UCSD-AML1 (cell line): ENCODE results near the gene ABHD17B.

ENCODE experiments used
- DNase-seq: peaks from one replicate; lab custom pipeline; 2025; ENCODE audit not compliant: unreplicated experiment; lab: John Stamatoyannopoulos, UW

Gene ABHD17B

DNA sequence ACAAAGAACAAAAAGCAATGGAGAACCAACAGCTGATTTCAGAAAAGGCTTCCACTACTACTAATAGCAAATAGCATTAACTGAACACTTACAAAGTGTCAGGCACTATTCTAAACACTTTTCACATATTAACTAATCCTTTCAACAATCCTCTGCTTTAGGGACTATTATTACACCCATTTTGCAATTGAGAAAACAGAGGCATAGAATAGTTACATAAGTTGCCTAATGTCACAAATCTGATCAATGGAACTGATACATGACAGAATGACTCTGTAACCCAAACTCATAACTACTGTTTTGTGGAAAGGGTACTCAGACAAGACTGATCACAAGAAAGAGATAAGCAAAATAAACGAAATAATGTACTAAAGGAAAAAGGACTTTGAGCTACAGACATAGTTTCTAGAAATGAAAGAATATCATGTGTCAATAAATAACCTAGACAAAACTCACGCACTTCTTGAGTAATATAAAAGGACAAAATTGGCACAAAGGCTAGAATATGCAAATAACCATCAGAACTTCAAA, 31.3 kb downstream of the ABHD17B start:
- no peak for DNase-seq

DNA sequence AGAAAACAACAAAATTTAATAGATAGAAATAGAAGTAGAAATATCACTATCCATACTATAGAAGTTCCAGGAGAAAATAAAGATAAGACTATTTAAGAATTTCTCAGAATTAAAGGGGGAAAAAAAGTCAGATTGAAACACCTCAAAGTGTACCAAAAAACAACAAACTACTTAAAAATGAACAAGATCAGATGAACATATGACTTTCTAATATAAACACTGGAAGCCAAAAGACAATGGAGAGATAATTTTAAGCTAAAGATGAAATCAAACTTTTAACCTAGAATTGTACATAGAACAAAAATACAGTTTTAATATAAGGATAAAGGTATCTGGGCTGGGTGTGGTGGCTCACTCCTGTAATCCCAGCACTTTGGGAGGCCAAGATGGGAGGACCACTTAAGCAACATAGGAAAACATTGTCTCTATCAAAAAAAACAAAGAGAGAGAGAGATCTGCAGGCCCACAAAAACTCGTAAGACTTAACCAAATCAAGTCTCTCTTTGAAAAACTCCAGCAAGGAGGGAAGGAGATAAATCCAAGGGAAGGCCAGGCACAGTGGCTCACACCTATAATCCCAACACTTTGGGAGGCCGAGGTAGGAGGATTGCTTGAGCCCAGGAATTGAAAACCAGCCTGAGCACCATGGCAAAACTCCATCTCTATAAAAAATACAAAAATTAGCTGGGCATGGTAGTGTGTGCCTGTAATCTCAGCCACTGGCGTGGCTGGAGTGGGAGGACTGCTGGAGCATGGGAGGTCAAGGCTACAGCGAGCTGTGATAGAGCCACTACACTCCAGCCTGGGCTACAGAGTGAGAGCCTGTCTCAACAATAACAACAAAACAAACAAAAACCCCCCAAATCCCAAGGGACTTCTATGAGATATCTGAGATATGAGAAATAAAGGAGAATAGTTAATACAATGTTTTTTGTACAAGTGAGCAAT, 32.4 kb downstream of the ABHD17B start:
- no peak for DNase-seq

DNA sequence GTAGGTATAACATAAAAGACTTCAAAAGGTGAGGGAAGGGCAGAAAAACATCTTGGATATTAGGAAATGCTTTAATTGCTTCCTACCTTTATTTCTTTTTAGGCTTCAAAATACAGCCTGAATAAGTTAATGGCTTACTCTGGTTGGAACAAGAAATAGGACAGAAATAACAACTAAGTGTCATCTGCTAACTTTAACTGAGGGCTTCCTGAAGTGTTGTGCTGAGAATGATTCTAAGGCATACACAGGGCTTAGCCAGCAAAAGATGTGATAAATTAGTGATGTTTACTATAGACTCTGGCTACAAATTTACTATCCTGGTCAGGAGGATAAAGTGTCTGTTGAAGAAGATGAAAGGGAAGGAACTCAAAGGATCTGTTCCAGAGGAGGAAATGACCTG, 34.2 kb downstream of the ABHD17B start:
- no peak for DNase-seq

DNA sequence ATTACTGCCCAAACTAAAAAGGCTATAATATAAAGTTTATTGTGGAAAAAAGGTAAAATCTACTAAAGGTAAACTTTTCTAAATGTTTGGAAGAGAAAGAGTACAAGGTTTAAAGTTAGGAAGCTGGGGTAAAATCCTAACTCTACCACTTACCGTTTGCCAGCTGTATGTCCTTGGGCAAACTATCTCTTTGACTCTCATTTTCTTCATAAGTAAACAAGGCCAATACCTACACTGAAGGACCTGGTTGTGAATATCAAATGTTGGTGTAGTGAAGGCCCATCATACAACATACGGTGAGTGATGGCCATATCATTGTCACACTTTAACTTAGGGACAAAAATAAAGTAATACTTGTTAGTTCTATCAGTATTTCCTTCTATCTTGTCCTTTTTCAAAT, 34.9 kb downstream of the ABHD17B start:
- no peak for DNase-seq

DNA sequence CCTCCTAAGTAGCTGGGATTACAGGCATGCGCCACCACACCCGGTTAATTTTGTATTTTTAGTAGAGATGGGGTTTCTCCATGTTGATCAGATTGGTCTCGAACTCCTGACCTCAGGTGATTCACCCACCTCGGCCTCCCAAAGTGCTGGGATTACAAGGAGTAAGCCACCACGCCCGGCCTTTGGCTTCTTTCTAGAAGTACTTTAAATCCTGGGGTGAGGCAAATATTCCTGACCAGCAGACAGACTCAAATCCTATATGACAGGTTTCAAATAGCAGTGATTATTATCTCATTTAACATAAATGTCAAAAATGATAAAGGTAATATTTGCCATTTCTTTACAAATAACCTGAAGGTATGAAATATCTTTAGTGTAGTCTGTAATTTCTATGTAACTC, 35.6 kb downstream of the ABHD17B start:
- DNase-seq, result no peak

DNA sequence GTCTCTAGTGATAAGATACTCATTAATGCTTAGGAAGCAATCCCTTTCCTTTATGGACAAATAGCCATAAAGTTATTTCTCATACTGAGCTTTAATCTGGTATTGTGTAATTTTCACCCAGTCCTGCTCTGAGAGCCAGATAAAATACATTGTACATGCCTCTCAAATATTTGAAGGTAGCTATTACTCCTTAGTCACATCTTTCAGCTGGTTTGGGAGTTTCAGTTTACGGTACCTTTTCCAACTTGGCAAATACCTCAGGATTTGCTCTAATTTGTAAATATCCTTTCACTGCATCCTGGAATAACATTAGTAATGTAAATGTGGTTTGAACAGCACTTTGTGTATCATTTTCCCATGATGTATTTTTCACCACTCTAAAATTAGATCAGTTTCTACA, 47.4 kb downstream of the ABHD17B start:
- no peak for DNase-seq

DNA sequence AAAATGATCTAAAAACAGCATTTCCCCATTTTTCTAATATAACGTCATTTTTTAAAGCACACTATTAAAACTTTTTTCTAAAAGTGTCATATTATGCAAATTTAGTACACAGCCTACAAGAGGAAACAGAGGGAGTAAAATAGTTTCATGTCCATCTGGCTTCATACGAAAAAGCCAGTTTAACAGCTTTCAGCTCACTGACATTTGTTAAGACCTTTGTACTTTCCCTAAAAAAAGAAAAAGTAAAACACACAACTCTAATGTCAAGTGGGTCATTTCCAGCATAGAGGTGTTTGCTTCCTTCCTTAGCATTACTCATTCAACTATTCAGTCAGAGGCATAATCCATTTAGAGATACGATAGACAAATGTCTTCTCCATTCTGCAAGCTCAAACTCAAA, 49.4 kb downstream of the ABHD17B start:
- no peak for DNase-seq

DNA sequence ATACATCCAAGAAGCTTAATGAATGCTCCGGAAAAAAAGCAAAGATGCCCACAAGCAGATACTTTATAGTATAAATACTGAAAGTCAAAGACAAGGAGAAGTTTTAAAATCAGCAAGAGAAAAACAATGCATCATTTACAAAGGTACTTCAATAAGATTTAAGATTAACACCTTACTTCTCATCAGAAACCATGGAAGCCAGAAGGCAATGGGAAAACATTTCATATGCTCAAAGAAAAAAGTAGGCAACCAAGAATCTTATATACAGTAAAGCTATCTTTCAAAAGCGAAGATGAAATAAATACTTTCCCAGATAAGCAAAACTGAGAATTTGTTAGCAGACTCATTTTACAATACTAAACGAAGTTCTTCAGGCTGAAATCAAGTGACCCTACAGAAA, 51.1 kb downstream of the ABHD17B start:
- DNase-seq, result no peak

DNA sequence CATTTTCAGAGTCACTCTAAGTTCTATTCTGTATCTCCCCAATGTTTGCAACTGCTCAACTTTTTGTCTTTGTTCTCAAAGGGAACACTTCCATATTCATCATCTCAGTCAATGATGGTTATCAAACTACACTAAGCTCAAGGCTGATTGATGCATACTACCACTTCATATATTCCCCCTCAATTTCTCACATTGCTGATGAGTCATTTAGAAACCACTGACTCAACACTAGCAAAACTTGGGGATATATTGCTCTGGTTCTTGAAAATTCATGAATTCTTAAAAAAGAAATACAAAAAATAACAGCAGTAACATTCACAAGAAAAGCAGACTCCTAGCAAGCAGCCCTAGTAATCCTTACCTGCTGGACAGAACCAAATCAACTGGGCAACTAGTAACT, 52.2 kb downstream of the ABHD17B start:
- no peak for DNase-seq

DNA sequence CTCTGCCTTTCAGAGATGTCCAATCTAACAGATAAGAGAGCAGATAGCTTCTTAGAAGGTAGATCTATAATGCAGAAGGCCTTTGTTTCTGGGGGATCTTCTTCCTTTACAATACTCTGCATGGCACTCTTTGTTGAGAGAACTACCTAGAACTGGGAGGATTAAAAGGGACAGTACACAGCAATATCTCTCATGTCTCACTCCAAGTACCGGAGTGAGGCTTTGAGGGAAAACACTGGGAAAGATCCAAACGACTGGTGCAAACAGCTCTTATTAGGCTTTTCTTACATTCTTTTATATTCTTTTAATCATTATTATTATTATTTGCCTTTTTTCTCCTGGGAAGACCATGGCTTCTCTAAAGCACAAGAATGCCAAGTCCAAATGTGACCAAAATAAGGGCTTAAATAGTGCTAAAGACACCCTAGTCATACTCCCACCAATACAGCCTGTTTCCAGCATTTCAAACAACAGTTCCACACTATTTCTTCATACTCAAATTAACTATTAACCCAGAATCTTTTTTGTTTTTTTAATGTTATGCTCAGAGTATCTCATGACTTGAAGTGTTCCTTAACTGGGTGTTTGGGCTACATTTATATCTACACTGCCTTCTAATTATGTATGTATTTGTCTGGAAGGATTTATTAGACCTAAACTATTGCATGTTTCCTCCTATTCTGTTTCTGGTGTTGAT, 52.7 kb downstream of the ABHD17B start:
- no peak for DNase-seq

DNA sequence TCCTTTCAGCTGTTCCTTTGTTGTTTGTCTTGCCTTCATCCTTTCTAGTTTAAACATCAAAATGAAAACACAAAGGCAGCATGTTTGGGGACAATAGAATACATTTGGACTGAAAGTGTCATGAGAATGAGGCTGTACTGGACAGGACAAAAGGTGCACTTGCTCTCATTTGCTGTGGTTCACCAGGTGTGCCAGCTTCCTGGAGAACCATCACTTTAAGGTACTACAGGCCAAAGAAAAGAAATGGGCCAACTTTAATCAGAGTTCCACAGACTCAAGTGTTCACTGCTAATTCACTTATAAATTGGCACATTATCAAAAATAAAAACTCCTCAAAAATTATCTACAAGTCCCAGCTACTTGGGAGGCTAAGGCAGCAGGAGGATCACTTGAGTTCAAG, 53.8 kb downstream of the ABHD17B start:
- DNase-seq, result no peak

DNA sequence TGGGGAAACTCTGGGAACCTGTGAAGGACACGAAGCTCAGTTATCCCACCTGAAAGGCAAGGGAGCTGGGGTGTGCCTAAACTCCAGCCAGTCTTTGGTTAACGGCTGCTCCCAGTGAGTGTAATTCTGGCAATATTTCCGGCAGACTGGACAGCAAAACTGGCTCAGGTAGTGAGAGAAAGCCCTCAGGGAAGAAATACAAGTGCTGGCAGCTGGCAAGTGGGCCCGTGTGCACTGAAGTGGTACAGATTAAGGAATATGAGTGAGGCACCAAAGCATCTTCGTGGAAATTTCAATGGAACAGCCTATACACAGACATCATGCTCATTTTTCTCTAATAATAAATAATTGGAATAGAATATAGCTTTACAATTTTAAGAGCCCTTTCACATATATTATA, 56.2 kb downstream of the ABHD17B start:
- DNase-seq, result no peak

DNA sequence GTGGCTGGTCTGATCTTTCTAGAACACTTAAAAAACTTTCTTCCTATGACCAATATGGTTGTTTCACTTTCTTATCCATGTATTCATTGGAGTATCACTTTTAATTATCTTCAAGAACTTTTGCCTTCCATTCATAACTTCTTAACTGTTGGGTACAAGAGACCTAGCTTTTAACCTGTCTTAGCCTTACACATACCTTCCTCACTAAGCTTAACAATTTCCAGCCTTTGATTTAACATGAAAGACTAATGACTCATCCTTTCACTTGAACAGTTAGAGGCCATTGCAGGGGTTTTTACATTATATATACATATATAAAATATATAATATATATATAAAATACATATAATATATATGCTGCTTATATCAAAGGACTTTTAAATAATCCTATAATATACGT, 57.9 kb downstream of the ABHD17B start:
- DNase-seq, result no peak

DNA sequence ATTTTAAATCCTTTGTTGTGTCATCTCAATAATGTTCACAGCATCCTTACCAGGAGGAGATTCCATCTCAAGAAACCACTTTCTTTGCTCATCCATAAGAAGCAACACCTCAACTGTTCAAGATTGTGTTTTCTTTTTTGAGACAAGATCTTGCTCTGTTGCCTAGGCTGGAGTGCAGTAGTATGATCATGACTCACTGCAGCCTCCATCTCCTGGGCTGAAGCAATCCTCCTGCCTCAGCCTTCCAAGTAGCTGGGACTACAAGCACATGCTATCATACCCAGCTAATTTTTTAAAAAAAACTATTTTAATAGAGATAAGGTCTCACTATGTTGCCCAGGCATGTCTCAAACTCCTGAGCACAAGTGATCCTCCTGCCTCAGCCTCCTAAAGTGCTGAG, 60.0 kb downstream of the ABHD17B start:
- no peak for DNase-seq

DNA sequence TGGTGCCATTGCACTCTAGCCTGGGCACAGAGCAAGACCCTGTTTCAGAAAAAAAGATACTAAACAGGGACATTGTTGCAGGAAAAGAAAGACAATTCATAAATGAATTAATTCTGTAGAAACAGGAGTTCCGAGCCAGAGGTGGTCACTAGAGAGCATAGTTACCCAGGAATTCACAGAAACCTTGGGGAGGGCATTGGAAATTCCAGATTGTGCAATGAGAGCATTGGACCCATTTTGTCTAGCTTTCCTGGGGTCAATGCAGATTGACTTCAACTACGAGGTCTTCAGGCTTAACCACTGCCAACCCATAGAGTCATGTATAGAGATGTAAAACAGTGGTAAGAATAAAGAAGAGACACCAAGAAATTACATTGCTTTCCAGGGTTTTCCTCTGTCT, 63.1 kb downstream of the ABHD17B start:
- DNase-seq, result no peak

DNA sequence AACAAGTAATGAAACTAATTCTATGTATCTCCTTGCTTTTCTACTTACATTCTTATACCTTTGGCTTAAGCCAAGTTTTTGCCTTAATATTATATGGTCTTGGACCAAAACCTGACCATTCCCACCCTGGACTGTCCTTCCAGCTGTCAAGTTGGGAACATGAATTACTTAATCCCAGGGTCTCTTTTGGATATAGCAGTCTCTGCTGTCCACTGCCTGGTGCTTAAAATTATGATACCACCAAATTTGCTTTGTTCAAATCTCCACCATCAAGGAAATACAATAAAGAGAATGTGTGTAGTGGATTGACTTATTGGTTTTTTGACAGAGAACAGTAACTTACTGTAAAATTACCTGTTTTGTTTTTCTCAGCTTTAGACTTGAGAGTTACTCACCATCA, 66.2 kb downstream of the ABHD17B start:
- DNase-seq, result no peak

DNA sequence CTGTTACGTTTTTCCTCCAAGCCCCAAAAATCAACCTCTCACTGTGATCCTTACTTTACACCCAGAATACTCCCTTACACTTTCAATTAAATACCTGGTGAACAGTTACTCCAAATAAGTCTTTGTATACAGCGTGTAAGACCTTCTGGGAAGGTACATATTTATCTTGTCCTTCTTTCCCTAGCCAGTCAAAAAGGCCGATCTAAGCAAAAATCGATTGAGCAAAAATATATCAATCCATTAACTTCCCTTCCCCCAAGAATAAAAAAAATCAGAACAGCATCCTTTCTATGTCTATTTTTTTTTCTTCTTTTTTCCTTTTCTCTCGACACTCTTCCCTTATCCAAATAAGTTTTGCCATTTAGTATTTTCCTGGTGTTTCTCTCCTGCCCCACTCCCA, 71.3 kb downstream of the ABHD17B start:
- DNase-seq, result no peak

DNA sequence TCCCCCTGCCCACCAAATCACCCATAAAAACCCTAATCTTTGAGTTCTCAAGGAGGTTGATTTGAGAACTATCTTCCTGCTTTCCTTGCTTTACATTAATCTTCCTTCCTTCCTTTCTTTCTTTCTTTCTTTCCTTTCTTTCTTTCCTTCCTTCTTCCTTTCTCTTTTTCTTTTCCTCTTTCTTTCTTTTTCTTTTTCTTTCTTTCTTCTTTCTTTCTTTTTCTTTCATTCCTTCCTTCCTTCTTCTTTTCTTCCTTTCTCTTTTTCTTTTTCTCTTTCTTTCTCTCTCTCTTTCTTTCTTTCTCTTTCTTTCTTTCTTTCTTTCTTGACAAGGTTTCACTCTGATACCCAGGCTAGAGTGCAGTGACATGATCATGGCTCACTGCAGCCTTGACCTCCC, 75.4 kb downstream of the ABHD17B start:
- no peak for DNase-seq

DNA sequence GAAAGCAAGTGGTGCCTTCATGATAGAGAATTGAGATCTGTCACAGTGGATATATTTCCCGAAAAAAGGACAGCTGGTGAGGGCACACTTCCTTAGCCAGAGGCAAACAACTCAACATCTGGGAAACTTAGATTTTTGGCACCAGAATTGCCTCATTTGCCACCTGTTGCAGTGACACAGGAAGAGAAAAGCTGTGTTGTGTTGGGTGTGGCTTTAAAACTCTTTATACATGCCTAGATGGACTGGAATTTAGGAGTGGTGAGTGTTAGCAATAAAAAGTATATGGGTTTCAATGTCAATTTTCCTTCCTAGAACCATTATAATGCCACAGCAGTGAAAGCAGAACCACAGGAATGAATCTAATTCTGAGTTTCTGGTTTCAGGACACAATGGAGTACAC, 80.1 kb downstream of the ABHD17B start:
- DNase-seq, result no peak

DNA sequence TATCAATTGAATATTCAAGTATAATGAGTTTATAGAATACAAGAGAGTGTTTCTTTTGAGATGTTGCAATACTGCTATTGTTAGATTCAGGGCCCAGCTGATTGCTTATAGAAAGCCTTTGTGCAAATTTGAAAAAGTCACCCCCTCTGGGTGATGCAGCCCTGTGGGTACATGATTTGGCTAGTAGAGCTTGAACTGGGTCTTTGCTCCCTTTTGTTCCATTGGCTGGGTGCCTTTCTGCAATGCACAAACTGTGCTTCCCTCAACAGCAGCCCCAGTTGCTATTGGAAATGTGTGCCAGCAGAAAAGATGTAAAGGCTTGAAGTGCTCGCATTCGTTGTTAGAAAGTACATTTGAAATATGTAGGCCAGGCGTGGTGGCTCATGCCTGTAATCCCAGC, 80.8 kb downstream of the ABHD17B start:
- no peak for DNase-seq

DNA sequence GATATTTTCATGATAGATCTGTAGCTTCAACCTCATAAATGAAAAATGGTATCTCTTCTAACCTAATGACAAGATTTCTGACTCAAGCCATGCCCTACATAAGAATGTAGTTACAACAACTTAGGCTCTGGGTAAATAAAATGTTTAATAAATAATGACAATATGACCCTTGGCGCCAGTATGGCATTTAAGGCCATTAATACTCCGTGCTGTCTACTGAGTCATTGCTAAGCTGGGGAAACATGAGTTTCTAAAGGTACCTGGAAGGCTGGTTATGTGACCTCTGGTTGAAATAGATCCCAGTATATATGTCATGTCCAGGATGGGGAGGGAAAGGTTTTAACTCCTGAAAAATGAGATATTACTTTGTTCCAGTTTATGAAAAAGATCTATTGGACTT, 84.7 kb downstream of the ABHD17B start:
- DNase-seq, result no peak

DNA sequence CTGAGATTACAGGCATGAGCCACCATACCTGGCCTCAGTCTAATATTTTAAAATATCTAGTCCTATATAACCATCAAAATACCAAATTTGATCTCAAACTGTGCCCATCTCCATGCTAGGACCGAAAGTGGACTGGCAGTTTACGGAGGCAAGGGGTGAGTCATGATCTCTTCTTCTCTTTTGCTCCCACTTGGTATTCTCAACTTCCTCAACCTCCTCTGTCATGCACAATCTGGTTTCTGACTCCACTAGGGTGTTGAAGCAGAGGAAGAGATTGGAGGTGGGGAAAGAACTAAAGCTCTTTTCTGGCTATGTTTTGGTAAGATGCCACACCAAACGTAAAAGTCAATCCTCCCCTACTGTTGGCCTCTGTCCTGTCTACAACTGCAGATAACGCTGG, 86.7 kb downstream of the ABHD17B start:
- no peak for DNase-seq
